GM12878 (cell line): ENCODE measurements around the gene NCF2. TPM values are rescaled to one million over a fixed set of nuclear protein-coding genes. Genes with fewer than 3 reads are reported as not detected.

ENCODE experiments used
- CHD1 ChIP-seq: IDR thresholded peaks from 2 replicates; pipeline ENCODE4 v1.6.1; 2012; ENCODE audit warnings: low read depth, low read length, improper control_type of control experiment
- FOS ChIP-seq: IDR thresholded peaks from 3 replicates; pipeline ENCODE4 v1.6.1; 2011; ENCODE audit warnings: borderline replicate concordance; ENCODE audit not compliant: insufficient read length; ENCODE audit errors: extremely low read depth
- GABPA ChIP-seq: IDR thresholded peaks from 2 replicates; pipeline ENCODE4 v1.6.1; 2014; ENCODE audit warnings: antibody characterized with exemption, low read depth, mild to moderate bottlenecking, inconsistent platforms
- IKZF2 ChIP-seq, 2 experiments: fragments of 450-650 bp; IDR thresholded peaks; 2 replicates each; pipeline ENCODE4 v1.6.1; 2017; ENCODE audit warnings: mild to moderate bottlenecking in 2 of 2, moderate library complexity in 2 of 2
- KDM1A ChIP-seq: fragments of 200-600 bp; sonication (generic); IDR thresholded peaks from 2 replicates; pipeline ENCODE4 v1.6.1; 2016; ENCODE audit warnings: borderline replicate concordance
- PAX8 ChIP-seq: fragments of 450-650 bp; IDR thresholded peaks from 2 replicates; pipeline ENCODE4 v1.6.1; 2017; ENCODE audit warnings: mild to moderate bottlenecking, moderate library complexity
- PML ChIP-seq: IDR thresholded peaks from 2 replicates; pipeline ENCODE4 v1.6.1; 2012; ENCODE audit warnings: low read length, inconsistent platforms
- RELA ChIP-seq: fragments of 450-650 bp; IDR thresholded peaks from 2 replicates; pipeline ENCODE4 v1.8.0; 2014; ENCODE audit warnings: borderline replicate concordance; ENCODE audit not compliant: partially characterized antibody
- SIX5 ChIP-seq: IDR thresholded peaks from 2 replicates; pipeline ENCODE4 v1.6.1; 2011; ENCODE audit warnings: mild to moderate bottlenecking, low read depth, low read length, moderate library complexity; ENCODE audit not compliant: severe bottlenecking
- SMAD5 ChIP-seq: IDR thresholded peaks from 2 replicates; pipeline ENCODE4 v1.6.1; 2016; ENCODE audit warnings: antibody characterized with exemption, low read depth
- STAT1 ChIP-seq: fragments of 450-650 bp; conservative IDR thresholded peaks from 2 replicates; pipeline ENCODE4 v1.6.1; 2014; ENCODE audit warnings: antibody characterized with exemption, mild to moderate bottlenecking
- STAT3 ChIP-seq: IDR thresholded peaks from 2 replicates; pipeline ENCODE4 v1.6.1; 2011; ENCODE audit warnings: low read depth, low read length, improper control_type of control experiment
- TARDBP ChIP-seq: IDR thresholded peaks from 2 replicates; pipeline ENCODE4 v1.6.1; 2016; ENCODE audit warnings: borderline replicate concordance
- TCF12 ChIP-seq: IDR thresholded peaks from 2 replicates; pipeline ENCODE4 v1.6.1; 2011; ENCODE audit warnings: low read depth, mild to moderate bottlenecking, low read length
- TCF7 ChIP-seq: IDR thresholded peaks from 2 replicates; pipeline ENCODE4 v1.6.1; 2014; ENCODE audit warnings: antibody characterized with exemption, borderline replicate concordance
- ZNF207 ChIP-seq: fragments of 450-650 bp; IDR thresholded peaks from 2 replicates; pipeline ENCODE4 v1.6.1; 2014; ENCODE audit warnings: antibody characterized with exemption, mild to moderate bottlenecking, borderline replicate concordance
- polyA plus RNA-seq, 11 experiments: library from polyadenylated mRNA; depleted of rRNA in 4 of 11; unstranded in 6 of 11; stranded (reverse) in 5 of 11; fragments of >200 nt; fragmentation: Nextera tagmentation in 4 of 11; fragmentation: Illumina TruSeq in 1 of 11; extraction: Ambion mirVana in 4 of 11; extraction: Trizol in 1 of 11; gene quantifications; 1 replicate in 1 of 11; 2 replicates in 10 of 11; pipeline versions ENCODE4 v1.2.1 to v1.2.3, GENCODE V29; 2011 to 2016; ENCODE audit warnings: inconsistent platforms in 2 of 11, missing spikeins in 2 of 11, low read depth in 1 of 11
- total RNA-seq, 4 experiments: library from RNA; depleted of rRNA in 3 of 4; stranded (reverse); fragments of >200 nt in 3 of 4; fragmentation: Illumina TruSeq in 1 of 4; extraction: Trizol in 1 of 4; gene quantifications; 2 replicates each; pipeline versions ENCODE4 v1.2.1 to v1.2.3, GENCODE V29; 2013 to 2021
- TF ChIP-seq, protein P1 (sequence below): IDR thresholded peaks from 2 replicates; pipeline ENCODE4 v1.6.1; 2012; ENCODE audit warnings: low read length, inconsistent platforms
- TF ChIP-seq, protein P2 (sequence below): fragments of 450-650 bp; IDR thresholded peaks from 2 replicates; pipeline ENCODE4 v1.6.1; 2017; ENCODE audit warnings: mild to moderate bottlenecking, moderate library complexity
- TF ChIP-seq, protein P3 (sequence below): fragments of 450-650 bp; formaldehyde crosslinking; IDR thresholded peaks from 2 replicates; pipeline ENCODE4 v1.5.0; 2022; ENCODE audit warnings: mild to moderate bottlenecking, missing genetic modification characterization

NCF2 gene
- total and polyA plus RNA-seq, 10 of the 15 experiments (the other 5 are each of a cell fraction or from before 2014, with no cell fraction given), result 31.4 to 256 (median 77.1) TPM

DNA sequence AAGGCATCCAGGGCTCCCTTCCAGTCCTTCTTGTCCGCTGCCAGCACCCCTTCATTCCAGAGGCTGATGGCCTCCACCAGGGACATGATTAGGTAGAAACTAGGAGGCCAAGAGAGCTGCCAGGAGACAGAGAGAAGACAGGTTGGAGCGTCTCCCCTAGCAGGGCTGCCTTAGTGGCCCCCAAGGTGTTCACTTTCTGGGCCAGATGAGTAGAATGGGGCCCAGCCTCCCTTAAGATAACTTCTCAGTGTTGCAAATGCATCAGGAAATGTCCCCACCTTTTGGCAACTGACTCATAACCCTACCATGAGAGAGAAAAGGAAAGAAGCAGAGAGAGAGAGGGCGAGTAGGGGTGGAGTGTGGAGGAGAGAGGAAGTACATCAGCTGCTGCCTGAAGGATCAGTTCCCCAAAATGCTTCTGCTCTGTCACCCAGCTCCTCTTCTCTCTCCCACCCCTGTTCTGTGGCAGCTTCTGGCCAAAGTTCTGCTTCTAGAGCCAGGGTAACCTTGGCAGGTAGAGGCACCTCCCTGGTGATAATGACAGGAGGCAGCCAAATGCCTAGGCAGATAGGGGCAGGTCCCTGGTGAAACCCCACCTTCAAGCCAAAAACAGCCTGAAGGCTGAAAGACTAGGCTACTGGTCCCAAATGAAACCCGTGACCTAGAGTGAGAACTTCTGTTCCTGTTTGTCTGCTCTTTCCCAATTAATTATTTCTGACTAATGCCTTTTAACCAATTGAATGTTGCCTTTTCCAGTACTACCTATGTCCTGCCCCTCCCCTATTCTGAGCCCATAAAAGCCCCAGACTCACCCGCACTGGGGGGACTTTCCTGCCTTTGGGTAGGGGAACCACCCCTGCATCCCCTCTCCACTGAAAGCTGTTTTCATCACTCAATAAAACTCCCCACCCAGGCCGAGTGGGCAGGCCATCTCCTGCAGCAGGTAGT is at the start of gene NCF2 (continued):
- TF ChIP-seq, protein P1, sequence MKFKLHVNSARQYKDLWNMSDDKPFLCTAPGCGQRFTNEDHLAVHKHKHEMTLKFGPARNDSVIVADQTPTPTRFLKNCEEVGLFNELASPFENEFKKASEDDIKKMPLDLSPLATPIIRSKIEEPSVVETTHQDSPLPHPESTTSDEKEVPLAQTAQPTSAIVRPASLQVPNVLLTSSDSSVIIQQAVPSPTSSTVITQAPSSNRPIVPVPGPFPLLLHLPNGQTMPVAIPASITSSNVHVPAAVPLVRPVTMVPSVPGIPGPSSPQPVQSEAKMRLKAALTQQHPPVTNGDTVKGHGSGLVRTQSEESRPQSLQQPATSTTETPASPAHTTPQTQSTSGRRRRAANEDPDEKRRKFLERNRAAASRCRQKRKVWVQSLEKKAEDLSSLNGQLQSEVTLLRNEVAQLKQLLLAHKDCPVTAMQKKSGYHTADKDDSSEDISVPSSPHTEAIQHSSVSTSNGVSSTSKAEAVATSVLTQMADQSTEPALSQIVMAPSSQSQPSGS, result peak; percentile 94
- TF ChIP-seq FOS, result no peak
- TF ChIP-seq CHD1, result no peak
- 0 out of 2 replicates have a peak, but pooled peaks have one; percentile 68 for TF ChIP-seq TARDBP
- peak; percentile 16; the same call in 1 of the 2 replicates for TF ChIP-seq GABPA
- no peak for TF ChIP-seq PAX8
- TF ChIP-seq TCF12, result peak; percentile 97
- TF ChIP-seq, protein P2, sequence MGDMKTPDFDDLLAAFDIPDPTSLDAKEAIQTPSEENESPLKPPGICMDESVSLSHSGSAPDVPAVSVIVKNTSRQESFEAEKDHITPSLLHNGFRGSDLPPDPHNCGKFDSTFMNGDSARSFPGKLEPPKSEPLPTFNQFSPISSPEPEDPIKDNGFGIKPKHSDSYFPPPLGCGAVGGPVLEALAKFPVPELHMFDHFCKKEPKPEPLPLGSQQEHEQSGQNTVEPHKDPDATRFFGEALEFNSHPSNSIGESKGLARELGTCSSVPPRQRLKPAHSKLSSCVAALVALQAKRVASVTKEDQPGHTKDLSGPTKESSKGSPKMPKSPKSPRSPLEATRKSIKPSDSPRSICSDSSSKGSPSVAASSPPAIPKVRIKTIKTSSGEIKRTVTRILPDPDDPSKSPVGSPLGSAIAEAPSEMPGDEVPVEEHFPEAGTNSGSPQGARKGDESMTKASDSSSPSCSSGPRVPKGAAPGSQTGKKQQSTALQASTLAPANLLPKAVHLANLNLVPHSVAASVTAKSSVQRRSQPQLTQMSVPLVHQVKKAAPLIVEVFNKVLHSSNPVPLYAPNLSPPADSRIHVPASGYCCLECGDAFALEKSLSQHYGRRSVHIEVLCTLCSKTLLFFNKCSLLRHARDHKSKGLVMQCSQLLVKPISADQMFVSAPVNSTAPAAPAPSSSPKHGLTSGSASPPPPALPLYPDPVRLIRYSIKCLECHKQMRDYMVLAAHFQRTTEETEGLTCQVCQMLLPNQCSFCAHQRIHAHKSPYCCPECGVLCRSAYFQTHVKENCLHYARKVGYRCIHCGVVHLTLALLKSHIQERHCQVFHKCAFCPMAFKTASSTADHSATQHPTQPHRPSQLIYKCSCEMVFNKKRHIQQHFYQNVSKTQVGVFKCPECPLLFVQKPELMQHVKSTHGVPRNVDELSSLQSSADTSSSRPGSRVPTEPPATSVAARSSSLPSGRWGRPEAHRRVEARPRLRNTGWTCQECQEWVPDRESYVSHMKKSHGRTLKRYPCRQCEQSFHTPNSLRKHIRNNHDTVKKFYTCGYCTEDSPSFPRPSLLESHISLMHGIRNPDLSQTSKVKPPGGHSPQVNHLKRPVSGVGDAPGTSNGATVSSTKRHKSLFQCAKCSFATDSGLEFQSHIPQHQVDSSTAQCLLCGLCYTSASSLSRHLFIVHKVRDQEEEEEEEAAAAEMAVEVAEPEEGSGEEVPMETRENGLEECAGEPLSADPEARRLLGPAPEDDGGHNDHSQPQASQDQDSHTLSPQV, result no peak
- no peak for TF ChIP-seq KDM1A
- TF ChIP-seq SIX5, result no peak
- TF ChIP-seq STAT1, result 0 out of 2 replicates have a peak, but pooled peaks have one; percentile 13
- peak; percentile 84 for TF ChIP-seq SMAD5
- peak; percentile 97 for TF ChIP-seq RELA
- no peak for TF ChIP-seq STAT3
- TF ChIP-seq, protein P3, sequence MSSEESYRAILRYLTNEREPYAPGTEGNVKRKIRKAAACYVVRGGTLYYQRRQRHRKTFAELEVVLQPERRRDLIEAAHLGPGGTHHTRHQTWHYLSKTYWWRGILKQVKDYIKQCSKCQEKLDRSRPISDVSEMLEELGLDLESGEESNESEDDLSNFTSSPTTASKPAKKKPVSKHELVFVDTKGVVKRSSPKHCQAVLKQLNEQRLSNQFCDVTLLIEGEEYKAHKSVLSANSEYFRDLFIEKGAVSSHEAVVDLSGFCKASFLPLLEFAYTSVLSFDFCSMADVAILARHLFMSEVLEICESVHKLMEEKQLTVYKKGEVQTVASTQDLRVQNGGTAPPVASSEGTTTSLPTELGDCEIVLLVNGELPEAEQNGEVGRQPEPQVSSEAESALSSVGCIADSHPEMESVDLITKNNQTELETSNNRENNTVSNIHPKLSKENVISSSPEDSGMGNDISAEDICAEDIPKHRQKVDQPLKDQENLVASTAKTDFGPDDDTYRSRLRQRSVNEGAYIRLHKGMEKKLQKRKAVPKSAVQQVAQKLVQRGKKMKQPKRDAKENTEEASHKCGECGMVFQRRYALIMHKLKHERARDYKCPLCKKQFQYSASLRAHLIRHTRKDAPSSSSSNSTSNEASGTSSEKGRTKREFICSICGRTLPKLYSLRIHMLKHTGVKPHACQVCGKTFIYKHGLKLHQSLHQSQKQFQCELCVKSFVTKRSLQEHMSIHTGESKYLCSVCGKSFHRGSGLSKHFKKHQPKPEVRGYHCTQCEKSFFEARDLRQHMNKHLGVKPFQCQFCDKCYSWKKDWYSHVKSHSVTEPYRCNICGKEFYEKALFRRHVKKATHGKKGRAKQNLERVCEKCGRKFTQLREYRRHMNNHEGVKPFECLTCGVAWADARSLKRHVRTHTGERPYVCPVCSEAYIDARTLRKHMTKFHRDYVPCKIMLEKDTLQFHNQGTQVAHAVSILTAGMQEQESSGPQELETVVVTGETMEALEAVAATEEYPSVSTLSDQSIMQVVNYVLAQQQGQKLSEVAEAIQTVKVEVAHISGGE, result no peak
- peak; percentile 99 for TF ChIP-seq IKZF2 (IDR thresholded peaks at IDR 0.05)
- peak; percentile 96 for TF ChIP-seq PML
- peak; percentile 55; the same call in 1 of the 2 replicates for TF ChIP-seq ZNF207
- peak; percentile 53; the same call in 1 of the 2 replicates for TF ChIP-seq TCF7
